Activated CD8-positive, alpha-beta memory T cell treated with anti-CD3 and anti-CD28 coated beads for 24 hours (primary cell): Measurements from ENCODE around the gene SOX1.

ENCODE experiments used
- DNase-seq: peaks from one replicate; pipeline ENCODE4 v3.0.0-alpha.2; 2020

The SOX1 gene

DNA sequence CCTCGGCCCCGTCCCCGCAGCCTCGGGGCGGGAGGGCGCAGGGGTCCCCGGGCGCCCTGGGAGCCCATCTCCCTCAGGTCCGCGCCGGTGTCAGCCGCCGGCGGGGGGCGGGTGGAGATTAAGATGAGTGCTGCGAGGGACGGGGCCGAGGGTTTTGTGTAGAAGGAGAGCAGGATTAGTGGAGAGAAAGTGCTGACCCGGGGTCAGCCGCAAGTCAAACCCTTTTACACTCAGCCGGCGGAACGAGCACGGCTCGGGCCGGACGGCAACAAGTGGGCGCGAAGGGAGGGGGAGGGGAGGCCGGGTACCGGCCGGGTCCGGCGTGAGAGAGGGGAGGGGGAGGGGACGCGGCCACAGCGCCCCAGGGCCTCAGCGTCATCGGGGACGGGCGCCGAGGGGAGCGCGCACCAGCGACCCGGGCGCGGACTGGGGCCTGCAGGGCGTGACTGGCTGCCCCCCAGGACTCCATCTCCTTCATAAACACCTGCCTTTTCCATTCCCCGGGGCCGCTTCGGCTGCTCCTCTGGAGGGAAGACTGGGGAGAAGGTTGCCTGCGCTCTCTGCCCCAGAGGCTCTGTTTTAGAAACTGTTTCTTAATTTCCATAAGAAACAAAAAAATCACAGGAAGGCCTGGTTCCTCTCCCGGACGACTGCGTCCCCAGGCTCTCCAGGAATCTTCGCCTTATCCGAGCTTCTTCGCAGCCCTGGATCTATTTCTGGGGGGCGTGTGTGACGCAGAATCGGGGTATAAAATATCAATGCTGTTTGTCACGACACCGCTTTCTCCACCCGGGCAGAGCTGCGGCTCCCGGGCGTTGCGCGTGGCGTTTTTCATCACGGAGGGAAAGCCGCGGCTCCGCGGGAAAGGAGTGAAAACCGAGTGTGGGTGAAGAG, 6.5 kb downstream of the SOX1 start:
- no peak for DNase-seq

DNA sequence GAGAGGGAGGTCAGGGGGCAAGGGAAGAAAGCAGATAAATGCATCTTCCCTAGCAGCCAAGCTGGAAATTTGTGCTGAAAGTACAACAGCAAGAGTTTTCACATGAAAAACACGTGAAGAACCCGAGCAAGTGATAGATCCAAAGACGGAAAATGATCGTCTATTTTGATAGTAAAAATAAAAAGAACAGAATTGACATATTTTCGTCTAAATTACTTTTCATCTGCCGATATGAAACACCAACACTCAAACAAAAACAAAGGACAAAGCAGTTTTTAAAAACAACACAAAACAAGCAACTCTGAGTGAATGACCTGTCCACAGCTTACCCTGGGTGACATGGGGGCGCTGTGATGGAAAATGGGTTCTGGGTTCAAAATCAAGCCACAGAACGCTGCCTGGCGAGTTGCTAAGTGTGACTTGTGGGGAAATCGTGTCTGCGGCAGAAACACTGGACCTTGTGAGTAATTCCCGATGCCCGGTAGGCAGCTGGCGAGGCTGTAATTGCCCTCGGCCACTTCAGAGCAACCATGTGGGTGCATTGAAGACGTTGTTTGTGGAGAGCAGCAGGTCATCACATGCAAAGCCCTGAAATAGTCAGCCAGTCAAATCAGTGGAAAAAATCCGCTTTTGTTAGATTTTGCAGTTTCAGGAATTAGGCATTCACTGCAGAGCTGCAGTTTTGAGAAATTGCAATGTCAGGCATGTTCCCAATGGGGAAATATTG, 7.4 kb downstream of the SOX1 start:
- DNase-seq = no peak

DNA sequence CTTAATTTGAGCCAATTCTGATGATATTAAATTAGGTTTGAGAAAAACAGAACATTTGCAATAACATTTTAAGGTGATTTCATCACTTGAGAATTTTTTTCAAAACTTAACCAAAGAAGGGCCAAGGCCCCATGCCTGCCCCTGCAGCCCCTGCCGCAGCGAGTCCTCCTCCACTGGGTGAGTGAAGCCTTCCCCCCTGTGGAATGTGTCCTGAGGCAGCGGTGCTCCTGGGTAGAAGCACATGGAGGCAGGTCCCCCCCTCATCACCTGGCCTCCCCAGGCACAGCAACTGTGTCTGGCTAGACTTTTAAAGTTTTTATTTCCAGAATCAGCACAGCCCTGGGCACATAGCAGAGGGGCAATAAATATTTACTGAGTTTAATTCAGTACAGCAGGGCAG, 10.8 kb downstream of the SOX1 start:
- no peak for DNase-seq

DNA sequence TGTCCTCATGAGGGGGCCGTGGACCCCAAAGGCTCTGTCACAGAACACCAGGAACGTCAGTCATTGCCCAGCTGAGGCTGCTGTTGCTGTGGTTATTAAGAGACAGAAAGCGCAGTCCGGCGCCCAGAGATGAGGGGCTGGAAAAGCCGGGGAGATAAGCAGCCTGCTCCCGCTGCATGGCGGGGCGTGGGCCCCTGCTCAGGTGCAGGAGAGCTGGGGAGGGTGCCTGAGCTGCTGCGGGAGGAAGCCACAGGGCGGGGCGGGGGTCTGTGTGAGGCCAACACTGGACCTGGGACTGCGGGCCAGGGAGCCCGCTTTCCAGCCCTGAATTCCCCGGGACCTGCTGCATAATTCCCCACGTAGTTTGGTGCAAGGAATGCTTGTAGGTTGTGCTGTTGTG, 11.3 kb downstream of the SOX1 start:
- no peak for DNase-seq

DNA sequence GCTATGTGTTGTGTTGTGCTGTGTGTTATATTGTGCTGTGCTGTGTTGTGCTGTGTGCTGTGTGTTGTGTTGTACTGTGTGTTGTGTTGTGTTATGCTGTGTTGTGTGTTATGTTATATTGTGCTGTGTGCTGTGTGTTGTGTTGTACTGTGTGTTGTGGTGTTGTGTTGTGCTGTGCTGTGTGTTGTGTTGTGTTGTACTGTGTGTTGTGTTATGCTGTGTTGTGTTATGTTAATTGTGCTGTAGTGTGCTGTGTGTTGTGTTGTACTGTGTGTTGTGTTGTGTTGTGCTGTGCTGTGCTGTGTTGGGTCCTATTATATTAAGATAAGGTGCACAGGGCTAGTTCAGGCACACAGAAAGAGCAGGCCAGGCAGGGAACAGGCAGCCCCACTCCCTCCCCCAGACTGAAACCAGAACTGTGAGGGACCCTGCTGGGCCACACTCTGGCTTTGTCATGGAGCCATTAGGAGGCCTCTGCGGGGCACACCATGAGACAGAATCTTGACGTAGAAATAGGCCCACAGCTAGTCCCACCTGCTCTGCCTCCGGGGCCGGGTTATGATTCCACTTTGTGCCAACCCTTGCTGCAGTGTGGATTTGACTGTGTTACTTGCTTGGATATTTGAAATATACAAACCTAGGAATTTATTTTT, 12.1 kb downstream of the SOX1 start:
- no peak for DNase-seq

DNA sequence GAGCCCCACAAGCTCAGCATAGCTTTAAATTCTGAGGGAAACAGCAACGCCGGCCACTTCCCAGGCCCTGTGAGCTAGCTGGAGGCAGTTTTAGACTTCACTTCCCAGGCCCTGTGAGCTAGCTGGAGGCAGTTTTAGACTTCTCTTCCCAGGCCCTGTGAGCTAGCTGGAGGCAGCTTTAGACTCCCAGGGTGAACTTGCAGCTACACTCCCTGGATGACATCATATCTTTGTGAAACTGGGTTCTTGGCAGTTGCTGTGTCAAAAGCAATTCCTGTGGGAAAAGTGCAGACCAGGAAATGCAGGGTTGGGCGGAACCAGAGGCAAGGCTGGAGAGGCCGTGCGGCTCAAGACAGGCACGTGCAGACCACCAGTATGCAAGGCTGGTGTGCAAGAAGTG, 12.7 kb downstream of the SOX1 start:
- no peak for DNase-seq

DNA sequence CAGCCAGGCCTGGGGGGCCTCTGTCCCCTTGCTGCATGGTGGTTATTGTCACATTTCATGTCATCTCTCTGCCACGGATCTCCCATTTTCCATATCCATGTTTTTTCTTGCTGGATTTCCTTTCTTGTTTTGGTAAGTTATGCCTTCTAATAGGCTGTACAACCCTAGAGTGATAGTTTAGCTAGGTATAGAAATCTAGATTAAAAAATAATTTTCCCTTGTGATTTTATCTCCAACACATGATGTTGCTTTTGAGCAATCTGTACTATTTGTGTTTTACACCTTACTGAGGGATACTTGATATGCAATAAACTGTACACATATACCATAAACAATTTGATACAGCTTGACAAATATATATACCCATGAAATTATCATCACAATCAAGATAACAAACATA, 17.0 kb downstream of the SOX1 start:
- DNase-seq = no peak

DNA sequence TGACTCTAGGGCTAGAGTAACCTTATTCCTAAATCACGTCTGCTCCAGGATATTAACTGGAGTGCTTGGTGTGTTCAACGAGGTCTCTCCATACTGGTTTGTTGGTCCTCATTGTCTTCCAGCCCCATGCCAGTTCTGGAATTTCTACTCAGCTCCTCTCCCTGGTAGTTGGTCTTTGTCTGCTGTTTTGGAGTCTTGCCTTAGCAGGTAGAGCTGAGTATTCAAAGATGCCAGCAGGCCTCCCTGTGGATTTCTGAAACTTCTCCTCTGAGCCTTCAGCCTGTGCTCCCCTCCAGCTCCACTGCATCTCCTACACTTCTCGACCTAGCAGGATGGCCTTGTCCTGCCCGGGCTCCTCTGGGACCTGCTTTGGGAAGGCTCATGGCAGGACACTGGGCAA, 25.5 kb downstream of the SOX1 start:
- DNase-seq = no peak

DNA sequence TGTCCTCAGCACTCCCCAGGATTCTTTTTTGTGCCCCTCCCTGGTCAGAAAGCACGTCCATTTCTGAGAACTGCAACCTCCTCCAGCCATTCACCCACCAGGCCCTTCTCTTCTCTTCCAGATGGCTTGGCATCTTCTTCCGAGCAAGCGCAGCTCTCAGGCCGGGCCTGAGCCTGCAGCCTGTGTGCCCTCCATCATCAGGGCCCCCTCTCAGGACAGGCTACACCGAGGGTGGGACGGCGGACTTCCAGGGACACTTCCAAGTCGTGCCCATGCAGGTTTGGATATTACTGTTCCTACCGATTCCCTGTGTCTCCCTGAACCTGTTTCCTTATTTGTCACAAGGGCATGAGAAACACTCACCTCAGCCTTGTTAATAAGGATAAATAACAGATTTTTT, 28.4 kb downstream of the SOX1 start:
- no peak for DNase-seq

DNA sequence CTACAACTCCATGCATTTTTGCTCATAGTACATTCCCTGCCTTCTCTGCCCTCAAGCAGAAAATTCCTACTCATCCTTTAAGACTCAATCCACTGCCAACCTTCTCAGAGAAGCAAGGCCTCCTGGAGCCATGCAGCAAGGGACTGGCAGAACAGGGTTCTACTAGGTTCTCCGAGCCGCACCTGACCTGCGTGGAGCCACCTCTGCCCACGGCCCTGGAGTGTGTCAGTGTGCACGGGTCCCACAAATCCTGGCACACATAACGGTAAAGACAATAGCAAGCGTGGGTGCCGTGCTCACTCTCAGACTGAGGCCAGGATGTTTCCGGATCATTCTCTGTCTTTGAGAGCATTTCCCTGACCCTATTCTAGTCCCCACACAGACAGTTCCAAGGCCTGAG, 30.0 kb downstream of the SOX1 start:
- DNase-seq = no peak

DNA sequence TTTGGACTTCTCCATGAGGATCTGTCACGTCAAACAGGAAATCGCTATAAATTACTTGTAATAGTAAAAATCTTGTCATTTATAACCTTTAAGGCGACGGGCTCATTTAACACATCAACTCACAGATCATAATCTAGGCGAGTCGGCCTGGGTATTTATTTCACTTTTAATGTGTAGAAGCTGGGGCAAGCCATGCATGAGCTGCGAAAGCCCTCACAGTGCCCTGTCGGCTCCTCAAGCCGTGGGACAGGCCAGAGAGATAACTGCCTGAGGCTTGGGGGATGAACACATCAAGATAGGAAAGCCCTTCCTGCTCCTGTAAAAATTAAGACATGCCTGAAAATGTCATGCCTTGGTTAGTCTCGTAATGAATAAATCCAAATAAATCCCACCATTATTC, 30.8 kb downstream of the SOX1 start:
- no peak for DNase-seq

DNA sequence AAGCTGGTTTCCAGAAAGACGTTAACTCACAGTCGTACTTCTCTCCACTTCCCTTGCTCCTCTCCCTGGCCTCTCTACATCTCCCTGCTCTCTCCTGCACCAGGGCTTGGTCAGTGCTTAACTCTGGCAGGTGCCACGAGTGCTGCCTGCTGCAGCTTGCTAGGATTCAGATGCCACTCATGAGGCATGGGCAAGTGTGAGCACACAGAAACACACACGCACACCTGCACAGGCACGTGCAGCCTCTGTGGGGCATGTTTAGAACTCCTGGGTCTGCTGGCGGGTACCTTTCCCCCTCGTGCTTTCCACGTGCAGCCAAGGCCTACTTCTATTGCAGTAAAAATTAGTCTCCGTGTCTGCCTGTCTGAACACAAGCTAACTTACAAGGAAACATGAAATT, 31.8 kb downstream of the SOX1 start:
- DNase-seq = no peak

DNA sequence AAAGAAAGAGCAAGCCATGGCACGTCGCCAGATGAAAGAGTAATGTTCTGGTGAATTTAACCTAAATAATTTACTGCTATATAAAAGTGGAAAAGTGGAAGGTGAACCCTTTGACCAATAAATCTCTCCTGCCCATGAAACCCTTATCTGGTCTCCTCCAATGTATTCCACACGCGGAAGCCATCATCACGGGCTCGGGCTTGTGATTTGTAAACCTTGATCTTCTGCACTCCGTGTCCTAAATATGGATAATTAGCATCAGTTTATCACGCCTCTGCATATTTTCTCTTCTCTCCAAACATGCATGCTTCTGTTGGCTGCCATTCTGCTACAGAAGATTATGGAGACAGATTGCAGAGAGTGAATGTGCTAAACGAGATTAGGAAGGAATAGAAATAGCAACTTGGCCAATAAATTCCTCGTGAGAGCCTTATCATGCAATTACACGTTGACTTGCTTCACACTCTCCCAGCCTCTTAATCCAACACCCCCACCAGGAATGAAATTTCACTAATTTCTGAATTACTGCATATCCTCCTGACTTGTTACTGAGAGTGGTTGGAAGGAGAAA, 34.5 kb downstream of the SOX1 start:
- DNase-seq = no peak

DNA sequence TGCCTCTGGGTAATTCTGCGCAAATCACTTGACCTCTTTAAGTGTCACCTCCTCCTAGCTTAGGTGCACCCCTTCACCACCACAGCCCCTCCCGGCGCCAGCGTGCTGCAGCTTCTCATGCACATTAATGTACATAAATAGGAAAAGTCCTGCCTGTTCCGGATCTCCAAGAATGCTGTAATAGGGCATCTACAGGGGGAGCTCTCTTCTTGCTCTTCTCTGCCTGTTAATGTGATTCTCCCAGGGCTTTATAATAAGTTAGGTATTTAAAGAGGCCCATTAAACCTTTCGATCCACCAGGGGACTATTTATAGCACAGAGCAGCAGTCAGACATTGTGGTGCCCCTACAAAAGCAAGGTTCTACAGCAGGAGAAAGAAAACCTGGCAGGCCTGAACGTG, 35.3 kb downstream of the SOX1 start:
- no peak for DNase-seq

DNA sequence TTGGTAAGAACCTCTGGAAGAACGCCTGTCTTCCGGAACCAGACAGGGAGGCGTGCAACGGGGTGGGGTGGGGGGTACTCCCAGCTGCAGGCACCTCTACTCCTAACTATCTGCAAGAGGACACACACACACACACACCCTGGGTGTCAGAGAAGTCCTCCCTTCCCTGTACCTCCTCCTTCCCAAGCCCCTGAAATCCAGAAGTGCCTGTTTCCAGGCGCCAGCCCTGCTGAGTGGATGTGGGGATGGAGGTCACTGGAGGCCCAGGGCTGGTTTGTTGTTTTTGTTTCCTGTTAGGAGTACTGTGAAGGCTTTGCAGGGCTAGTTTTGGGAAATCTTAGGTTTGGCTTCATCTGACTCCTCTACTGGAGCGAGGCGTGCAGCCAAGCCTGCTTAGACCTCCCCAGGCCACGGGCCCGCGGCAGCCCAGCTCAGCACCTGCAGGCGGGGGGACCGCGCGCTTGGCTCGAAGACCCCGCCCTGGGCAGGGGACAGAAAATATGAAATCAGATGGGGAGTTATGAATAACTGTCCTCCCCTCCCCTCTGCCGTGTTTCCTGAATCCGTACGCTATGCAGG, 36.4 kb downstream of the SOX1 start:
- no peak for DNase-seq

DNA sequence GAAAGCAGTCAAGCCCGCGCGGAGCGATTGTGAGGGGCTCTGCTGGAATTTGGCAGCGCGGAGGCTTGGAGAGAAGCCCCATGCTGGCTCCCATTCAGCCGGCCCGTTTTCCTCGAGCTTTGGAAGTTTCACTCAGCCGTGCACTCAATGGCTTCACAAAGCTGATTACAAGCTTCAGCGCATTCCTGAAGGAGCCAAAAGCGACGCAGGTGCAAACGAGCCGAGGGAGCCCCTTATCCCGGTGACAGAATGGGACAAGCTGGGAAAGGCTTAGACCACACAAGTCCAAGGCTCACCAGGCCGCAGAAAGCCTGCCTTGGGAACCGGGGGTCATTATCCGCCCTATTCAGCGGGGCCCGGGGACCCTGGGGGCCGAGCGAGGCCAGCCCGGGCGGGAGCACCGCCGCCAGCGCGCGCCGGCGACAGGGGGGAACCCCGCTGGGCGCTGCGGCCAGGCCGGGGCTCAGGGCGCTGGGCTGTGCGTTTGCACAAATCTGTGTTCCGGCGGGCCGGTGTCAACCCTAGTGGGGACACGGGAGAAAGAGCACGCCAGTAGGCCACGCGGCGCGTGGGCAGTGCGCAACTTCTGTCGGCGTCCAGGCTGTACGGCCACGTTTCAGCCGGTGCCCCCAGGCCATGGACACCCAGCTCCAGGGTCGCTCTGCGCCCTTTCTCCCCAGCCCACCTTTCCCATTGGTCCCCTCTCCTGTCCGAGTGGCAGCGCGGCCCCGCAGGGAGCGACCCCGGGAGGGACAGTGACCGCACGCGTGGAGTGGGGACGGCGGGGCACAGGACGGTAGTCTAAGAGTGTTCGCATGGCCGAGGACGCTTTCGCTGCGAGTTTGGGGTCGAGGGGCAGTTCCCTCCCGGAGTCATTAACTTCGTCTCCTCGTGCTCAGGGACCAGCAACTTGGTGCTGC, 37.3 kb downstream of the SOX1 start:
- no peak for DNase-seq

DNA sequence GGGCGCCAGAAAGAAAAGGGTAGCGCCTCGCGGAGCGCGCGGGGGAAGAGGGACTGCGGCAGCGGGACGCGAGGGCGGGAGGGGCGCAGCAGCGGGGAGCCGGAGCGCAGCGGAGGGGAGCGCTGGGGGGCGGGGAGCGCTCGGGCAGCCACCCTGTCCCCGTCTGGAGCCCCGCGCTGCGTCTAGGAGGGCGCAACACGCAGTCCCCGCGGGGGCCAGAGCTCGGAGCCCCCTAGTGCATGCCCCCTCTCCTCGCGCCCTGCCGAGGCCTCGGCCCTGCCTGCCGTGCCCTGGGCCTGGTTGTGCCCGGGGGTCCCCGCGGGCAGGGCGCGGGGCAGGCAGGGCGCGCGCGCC, 37.9 kb downstream of the SOX1 start:
- DNase-seq = no peak

DNA sequence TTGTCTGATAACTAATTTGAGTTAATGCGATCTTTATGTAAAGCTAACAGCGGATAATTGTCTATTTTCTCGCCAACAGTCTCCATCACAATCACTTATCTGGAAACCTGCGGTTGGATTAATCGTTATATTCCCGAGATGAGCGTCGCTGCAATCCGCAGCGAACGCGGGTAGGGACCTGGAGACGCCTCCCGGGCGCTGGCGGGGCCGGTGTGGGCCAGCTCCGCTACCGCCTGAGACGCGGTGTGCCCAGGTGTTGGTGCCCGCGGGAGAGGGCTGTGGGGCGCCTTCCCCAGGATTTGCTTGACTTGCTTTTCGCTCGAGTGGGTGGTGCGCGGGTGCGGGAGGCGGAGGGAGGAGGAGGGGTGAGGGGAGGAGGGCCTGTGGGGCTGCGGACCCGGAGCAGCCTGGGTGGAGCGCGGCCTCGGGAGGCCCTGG, 38.3 kb downstream of the SOX1 start:
- no peak for DNase-seq

DNA sequence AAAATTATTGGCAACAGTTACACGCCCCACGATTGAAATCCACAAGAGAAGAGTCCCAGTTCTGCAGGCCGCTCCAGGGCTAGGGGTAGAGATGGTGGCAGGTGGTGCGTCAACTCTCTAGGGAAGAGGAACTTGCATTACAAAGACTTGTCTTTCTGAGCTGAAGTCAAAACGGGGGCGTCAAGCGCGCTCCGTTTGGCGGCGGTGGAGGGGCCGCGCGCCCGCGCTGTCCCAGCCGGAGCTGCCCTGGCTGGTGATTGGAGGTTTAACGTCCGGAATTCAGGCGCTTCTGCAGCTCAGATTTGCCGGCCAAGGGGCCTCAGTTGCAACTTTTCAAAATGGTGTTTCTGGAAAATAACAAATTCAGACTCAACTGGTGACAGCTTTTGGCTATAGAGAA, 38.9 kb downstream of the SOX1 start:
- no peak for DNase-seq

DNA sequence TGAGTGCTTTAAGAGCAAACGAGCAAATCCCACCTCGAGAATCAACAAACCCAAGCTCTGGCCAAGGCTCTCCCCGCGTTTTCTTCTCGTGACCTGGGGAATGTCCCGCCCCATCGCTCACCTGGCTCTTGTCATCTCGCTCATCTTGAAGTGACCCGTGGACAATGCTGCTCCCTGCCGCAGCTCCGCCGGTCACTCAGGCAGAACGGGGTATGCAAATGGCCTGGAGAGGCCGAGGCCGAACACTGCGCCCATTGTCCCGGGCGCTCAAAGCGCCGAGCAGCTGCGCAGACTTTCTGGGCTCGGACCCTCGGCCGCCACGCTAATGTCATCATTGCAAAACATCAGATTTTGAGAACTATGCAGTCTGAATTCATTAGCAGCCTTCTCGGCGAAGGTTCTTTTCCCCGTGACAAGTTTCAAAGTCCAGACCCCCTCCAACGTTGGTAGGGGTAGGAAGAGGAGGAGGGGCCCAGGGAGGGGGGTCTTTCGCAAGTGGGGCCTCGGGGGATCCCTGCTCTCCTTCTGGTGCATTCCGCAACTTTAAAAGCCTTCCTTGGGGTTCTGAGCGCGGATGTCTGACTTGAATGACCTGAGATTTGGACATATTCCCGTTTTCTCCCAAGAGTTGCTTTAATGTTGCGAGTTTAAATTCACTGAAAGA, 39.7 kb downstream of the SOX1 start:
- no peak for DNase-seq

DNA sequence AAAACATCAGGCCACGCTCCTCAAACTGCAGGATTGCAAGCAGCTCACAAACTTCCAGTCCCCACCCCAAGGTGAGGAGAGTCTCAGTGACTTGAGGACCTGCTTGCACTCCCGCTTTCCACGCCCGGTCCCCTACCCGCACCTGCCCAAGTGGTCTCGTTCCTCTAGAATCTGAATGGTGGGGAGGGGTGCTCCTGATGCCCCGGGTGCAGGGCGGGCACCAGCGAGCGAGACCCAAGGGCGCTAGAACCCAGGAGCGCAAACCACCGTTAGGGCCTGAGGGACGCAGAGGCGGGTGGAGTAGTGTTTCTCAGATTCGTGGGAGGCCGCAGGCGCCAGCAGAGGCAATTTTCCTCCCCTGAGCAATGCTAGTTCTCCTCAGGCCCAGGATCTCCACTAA, 40.3 kb downstream of the SOX1 start:
- DNase-seq = no peak

DNA sequence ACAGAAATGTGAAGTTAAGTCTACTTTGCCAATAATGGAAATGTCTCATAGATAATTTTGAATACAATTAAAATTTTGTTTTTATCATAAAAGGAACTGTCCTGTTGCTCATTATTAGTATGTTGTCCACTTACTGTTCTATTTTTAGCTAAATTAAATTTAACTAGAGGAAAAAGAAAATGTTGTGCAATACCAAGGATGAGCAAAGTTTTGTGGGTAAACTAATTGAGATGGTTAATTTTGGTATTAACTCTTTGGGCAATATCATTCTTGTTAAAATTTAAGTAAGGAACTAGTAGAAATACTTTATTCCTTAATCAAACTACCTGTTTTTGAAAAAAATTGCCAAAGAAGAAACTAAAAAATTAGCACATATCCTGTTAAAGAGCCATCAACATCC, 43.5 kb downstream of the SOX1 start:
- no peak for DNase-seq
